DND-41 (cell line): ENCODE data around the gene FAM237B.
A peak's percentile ranks its signal among the peaks of the same experiment; 100 is the strongest.

Source experiments
- ATAC-seq: fragments of 200-7000 bp; cut with Tn5 transposase; 3 replicates; pipeline ENCODE4 v1.9.1; 2021; ENCODE audit warnings: low read depth; ENCODE audit not compliant: insufficient read depth
- DNase-seq: peaks from one replicate; pipeline ENCODE4 v3.0.0-alpha.2; 2020
- H2AFZ ChIP-seq: 2 replicates; pipeline ENCODE4 v1.6.0; 2012; ENCODE audit warnings: low read depth, low read length
- H3K27ac ChIP-seq: 2 replicates; pipeline ENCODE4 v1.5.1; 2012; ENCODE audit warnings: low read length, inconsistent platforms
- H3K27me3 ChIP-seq: fragments of 200-600 bp; sonication (generic); 2 replicates; pipeline ENCODE4 v1.6.0; 2012; ENCODE audit warnings: low read length, mild to moderate bottlenecking, inconsistent platforms; ENCODE audit not compliant: insufficient read depth, poor library complexity
- H3K36me3 ChIP-seq: 2 replicates; pipeline ENCODE4 v1.5.1; 2012; ENCODE audit warnings: low read length, inconsistent platforms; ENCODE audit not compliant: insufficient read depth
- H3K4me1 ChIP-seq: 2 replicates; pipeline ENCODE4 v1.5.1; 2012; ENCODE audit warnings: mild to moderate bottlenecking, low read length; ENCODE audit not compliant: insufficient read depth
- H3K4me2 ChIP-seq: 2 replicates; pipeline ENCODE4 v1.6.0; 2012; ENCODE audit warnings: mild to moderate bottlenecking, moderate library complexity, low read length, inconsistent platforms; ENCODE audit not compliant: insufficient read depth
- H3K4me3 ChIP-seq, 2 experiments: fragments of 200-600 bp in 1 of 2; shearing (Covaris generic) in 1 of 2; 2 replicates each; pipeline ENCODE4 v1.5.1; 2012 to 2016; ENCODE audit warnings: inconsistent platforms in 2 of 2, low read length in 2 of 2, mild to moderate bottlenecking in 2 of 2, low read depth in 1 of 2, moderate library complexity in 1 of 2
- H3K79me2 ChIP-seq: 2 replicates; pipeline ENCODE4 v1.6.0; 2012; ENCODE audit warnings: low read length, inconsistent platforms; ENCODE audit not compliant: insufficient read depth
- H3K9ac ChIP-seq: 2 replicates; pipeline ENCODE4 v1.6.0; 2012; ENCODE audit warnings: low read depth, mild to moderate bottlenecking, inconsistent platforms, low read length, moderate library complexity
- H3K9me3 ChIP-seq: 2 replicates; pipeline ENCODE4 v1.5.1; 2012; ENCODE audit warnings: low read length, moderate library complexity, mild to moderate bottlenecking, inconsistent platforms; ENCODE audit not compliant: insufficient read depth, severe bottlenecking
- H4K20me1 ChIP-seq: 2 replicates; pipeline ENCODE4 v1.6.0; 2012; ENCODE audit warnings: low read length; ENCODE audit not compliant: insufficient read depth
- EZH2 ChIP-seq: IDR thresholded peaks from 3 replicates; pipeline ENCODE4 v1.6.1; 2012; ENCODE audit warnings: borderline replicate concordance, low read depth, mild to moderate bottlenecking, moderate library complexity, low read length, inconsistent platforms; ENCODE audit not compliant: severe bottlenecking
- TF ChIP-seq, protein P1 (sequence below): IDR thresholded peaks from 2 replicates; pipeline ENCODE4 v1.5.1; 2012; ENCODE audit warnings: borderline replicate concordance, low read length, moderate library complexity, mild to moderate bottlenecking; ENCODE audit not compliant: poor library complexity, severe bottlenecking; ENCODE audit errors: extremely low read depth

FAM237B gene

DNA sequence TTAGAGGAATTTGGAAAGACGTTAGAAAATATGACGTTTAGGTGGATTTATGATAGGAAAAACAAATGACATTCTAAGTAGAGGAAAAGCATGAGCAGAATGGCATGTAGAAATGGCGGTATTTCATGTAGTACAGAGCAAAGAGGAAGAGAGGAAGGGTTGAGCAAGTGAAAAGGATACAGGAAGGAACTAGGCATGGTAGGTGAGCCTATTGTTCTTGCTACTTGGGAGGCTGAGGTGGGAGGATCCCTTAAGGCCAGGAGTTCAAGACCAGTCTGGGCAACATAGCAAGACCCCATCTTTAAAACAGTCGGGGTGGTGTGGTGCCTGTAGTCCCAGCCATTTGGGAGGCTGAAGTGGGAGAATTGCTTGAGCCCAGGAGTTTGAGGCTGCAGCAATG lies 26.7 kb upstream of the FAM237B start:
- H3K9ac ChIP-seq, result peak overlapping the region; percentile 73
- H3K4me3 ChIP-seq, result peak overlapping the region; percentile 51 to 67
- H3K36me3 ChIP-seq, result peaks cover 3% of the 10 kb centered on the region
- H2AFZ ChIP-seq, result no peak overlapping the region
- no peaks in the 10 kb centered on the region for H3K27me3 ChIP-seq
- TF ChIP-seq, protein P1, sequence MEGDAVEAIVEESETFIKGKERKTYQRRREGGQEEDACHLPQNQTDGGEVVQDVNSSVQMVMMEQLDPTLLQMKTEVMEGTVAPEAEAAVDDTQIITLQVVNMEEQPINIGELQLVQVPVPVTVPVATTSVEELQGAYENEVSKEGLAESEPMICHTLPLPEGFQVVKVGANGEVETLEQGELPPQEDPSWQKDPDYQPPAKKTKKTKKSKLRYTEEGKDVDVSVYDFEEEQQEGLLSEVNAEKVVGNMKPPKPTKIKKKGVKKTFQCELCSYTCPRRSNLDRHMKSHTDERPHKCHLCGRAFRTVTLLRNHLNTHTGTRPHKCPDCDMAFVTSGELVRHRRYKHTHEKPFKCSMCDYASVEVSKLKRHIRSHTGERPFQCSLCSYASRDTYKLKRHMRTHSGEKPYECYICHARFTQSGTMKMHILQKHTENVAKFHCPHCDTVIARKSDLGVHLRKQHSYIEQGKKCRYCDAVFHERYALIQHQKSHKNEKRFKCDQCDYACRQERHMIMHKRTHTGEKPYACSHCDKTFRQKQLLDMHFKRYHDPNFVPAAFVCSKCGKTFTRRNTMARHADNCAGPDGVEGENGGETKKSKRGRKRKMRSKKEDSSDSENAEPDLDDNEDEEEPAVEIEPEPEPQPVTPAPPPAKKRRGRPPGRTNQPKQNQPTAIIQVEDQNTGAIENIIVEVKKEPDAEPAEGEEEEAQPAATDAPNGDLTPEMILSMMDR, result no peak
- TF ChIP-seq EZH2, result no peak
- H3K4me2 ChIP-seq, result peak overlapping the region; percentile 66
- H4K20me1 ChIP-seq, result peaks cover 8% of the 10 kb centered on the region; the same call in 1 of the 2 replicates
- no peak for DNase-seq
- H3K27ac ChIP-seq, result peak overlapping the region; percentile 35; the same call in 1 of the 2 replicates
- no peak for ATAC-seq
- no peaks in the 10 kb centered on the region for H3K9me3 ChIP-seq
- H3K79me2 ChIP-seq, result peaks cover 57% of the 10 kb centered on the region
- peaks cover 29% of the 10 kb centered on the region for H3K4me1 ChIP-seq

DNA sequence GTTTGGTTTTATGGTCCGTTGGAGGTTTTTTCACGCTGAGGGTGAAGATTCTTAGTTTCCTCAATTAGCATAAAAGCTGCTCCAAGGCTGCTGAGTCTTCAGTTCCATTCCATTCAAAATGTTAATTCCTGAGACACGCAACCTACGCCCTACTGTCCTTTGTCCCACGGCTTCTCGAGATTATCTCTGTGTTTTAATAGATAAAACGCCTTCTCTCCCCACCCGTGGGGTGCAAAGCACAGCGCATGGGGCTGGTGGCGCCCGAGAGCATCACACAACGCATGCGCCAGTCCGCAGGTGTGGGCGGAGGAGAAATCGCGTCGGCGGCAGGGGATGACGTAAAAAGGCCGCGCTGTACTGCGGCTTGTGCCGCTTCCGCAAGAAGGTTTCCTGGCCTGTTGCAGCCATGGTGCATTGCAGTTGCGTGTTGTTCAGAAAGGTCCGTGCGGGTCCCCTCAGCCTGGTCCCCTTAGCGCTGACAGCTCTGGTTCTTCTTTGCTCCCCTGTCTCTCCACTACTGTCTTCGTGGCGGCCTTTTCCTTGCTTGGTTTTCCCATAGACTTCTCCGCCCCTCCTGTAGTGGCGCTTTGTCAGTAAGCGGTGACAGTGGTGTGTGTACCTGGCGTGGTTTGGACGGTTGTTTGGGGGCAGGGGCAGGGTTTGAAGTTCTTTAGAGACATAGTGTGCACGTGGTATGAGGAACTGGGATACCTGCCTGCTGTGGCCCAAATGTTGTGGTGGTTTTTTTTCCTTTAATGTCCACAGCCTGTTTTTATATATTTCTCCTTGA lies 25.4 kb upstream of the FAM237B start, which contains the start of gene GTPBP10:
TSS of gene GTPBP10 (plus strand) at position 381 of the 790 bp plus-strand sequence. CDS start at position 407, 26 bp downstream.
- H4K20me1 ChIP-seq, result peaks cover 8% of the 10 kb centered on the region; the same call in 1 of the 2 replicates
- peak; percentile 93 for ATAC-seq
- no peaks in the 10 kb centered on the region for H3K27me3 ChIP-seq
- peak within 1 kb of the TSS; percentile 66 for H3K4me2 ChIP-seq
- peak within 1 kb of the TSS; percentile 73 for H3K9ac ChIP-seq
- peaks cover 29% of the 10 kb centered on the region for H3K4me1 ChIP-seq
- peak within 1 kb of the TSS; percentile 83 for H3K27ac ChIP-seq
- H3K4me3 ChIP-seq, result peak within 1 kb of the TSS; percentile 51 to 67
- no peaks in the 10 kb centered on the region for H3K9me3 ChIP-seq
- no peak for TF ChIP-seq EZH2
- TF ChIP-seq, protein P1, result peak; percentile 79
- DNase-seq, result peak; percentile 92
- H2AFZ ChIP-seq, result peak within 1 kb of the TSS; percentile 80
- H3K36me3 ChIP-seq, result peaks cover 3% of the 10 kb centered on the region
- H3K79me2 ChIP-seq, result peaks cover 48% of the 10 kb centered on the region

DNA sequence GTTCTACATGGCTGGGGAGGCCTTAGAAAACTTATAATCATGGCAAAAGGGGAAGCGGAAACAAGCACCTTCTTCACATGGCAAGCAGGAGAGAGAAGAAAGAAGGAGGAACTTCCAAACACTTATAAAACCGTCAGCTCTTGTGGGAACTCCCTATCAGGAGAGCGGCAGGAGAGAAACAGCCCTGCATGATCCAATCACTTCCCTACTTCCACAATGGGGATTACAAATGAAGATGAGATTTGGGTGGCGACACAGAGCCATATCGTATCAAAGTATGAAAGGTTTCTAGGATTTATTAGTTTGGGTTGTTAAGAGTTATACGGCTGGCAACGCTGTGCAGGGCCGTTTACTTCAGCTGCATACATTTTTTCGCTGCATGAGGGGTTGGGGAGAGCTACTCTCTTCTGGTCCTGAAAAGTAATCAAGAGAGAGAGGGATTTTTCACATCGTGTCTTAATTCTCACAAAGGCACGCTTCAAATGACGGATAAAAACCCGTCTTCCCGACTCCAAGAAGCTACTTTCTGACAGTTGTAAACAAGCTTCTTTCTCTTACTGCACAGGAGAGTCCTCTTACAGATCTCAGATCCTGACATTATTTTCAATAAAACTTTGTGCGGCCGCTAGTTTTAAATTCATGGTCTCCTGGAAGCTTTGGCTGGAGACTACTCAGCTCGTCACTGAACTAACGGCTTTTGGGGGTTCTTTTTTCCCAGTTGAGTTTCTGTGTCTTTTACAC lies 24.7 kb upstream of the FAM237B start:
- H3K27me3 ChIP-seq, result no peaks in the 10 kb centered on the region
- H3K4me3 ChIP-seq, result peak overlapping the region; percentile 24 to 67; a peak in 3 of 4 replicates
- TF ChIP-seq, protein P1, result no peak
- no peak for TF ChIP-seq EZH2
- no peak for DNase-seq
- H3K36me3 ChIP-seq, result peaks cover 3% of the 10 kb centered on the region
- H3K9ac ChIP-seq, result peak overlapping the region; percentile 73
- H3K79me2 ChIP-seq, result peaks cover 42% of the 10 kb centered on the region
- no peaks in the 10 kb centered on the region for H3K9me3 ChIP-seq
- ATAC-seq, result peak; percentile 9; the same call in 2 of the 3 replicates
- H3K4me1 ChIP-seq, result peaks cover 29% of the 10 kb centered on the region
- H4K20me1 ChIP-seq, result peaks cover 6% of the 10 kb centered on the region; the same call in 1 of the 2 replicates
- peak overlapping the region; percentile 80 for H2AFZ ChIP-seq
- peak overlapping the region; percentile 66 for H3K4me2 ChIP-seq
- H3K27ac ChIP-seq, result peak overlapping the region; percentile 83
